Prostate gland (tissue), 2 donors: ENCODE data around the gene VEZT.

Experiments
- CTCF ChIP-seq, 4 experiments: fragments of 200-600 bp in 2 of 4; fragments of 450-650 bp in 2 of 4; sonication (generic) in 2 of 4; IDR thresholded peaks; 1 replicate in 3 of 4; 2 replicates in 1 of 4; pipeline ENCODE4 v1.5.1; 2016 to 2019; ENCODE audit warnings: antibody characterized with exemption in 4 of 4, mild to moderate bottlenecking in 2 of 4, moderate library complexity in 2 of 4
- POLR2A ChIP-seq: fragments of 450-650 bp; IDR thresholded peaks from one replicate; pipeline ENCODE4 v1.6.1; 2016; ENCODE audit warnings: antibody characterized with exemption, mild to moderate bottlenecking

- TF ChIP-seq CTCF (IDR thresholded peaks at IDR 0.05) (no peak), POLR2A (no peak)
These were observed 14.0 kb upstream of the VEZT start for GRCh38 chr12:95203487-95204030.
